OCI-LY3 (cell line): Measurements from ENCODE around the gene KCNJ8.

Source experiments
- H2AFZ ChIP-seq: fragments of 200-600, 300-600 bp; shearing (Covaris generic); 2 replicates; pipeline ENCODE4 v1.6.0; 2014; ENCODE audit warnings: antibody characterized with exemption, low read depth, low read length
- H3K27ac ChIP-seq: fragments of 200-600, 300-600 bp; sonication (generic); 2 replicates; pipeline ENCODE4 v1.5.1; 2014; ENCODE audit warnings: mild to moderate bottlenecking, low read length, moderate library complexity, mixed read lengths
- H3K27me3 ChIP-seq: fragments of 200-600, 300-600 bp; sonication (generic); 2 replicates; pipeline ENCODE4 v1.6.1; 2014; ENCODE audit warnings: low read depth, low read length, mixed read lengths
- H3K36me3 ChIP-seq: fragments of 200-600, 300-600 bp; sonication (generic); replicated peaks from 2 replicates; pipeline ENCODE3; 2014; ENCODE audit warnings: low read depth, low read length, mixed read lengths
- H3K4me1 ChIP-seq: fragments of 300-600, 200-600 bp; sonication (generic); 2 replicates; pipeline ENCODE4 v1.6.1; 2014; ENCODE audit warnings: low read length, mixed read lengths
- H3K4me2 ChIP-seq: fragments of 200-600, 300-600 bp; sonication (generic); 2 replicates; pipeline ENCODE4 v1.6.1; 2014; ENCODE audit warnings: low read length, mixed read lengths
- H3K4me3 ChIP-seq: fragments of 300-600, 200-600 bp; sonication (generic); 2 replicates; pipeline ENCODE4 v1.5.1; 2014; ENCODE audit warnings: antibody characterized with exemption, mild to moderate bottlenecking, low read length, moderate library complexity
- H3K79me2 ChIP-seq: fragments of 300-600, 200-600 bp; shearing (Covaris generic); 2 replicates; pipeline ENCODE4 v1.6.1; 2014; ENCODE audit warnings: mild to moderate bottlenecking, low read length, mixed read lengths
- H3K9ac ChIP-seq: fragments of 300-600, 200-600 bp; shearing (Covaris generic); 2 replicates; pipeline ENCODE4 v1.6.0; 2014; ENCODE audit warnings: mild to moderate bottlenecking, low read length, moderate library complexity
- H3K9me3 ChIP-seq: fragments of 200-600, 300-600 bp; shearing (Covaris generic); 2 replicates; pipeline ENCODE4 v1.6.1; 2014; ENCODE audit warnings: low read length, mixed read lengths; ENCODE audit not compliant: insufficient read depth
- H4K20me1 ChIP-seq: fragments of 200-600, 300-600 bp; sonication (generic); 2 replicates; pipeline ENCODE4 v1.6.1; 2016; ENCODE audit warnings: low read length, mixed read lengths; ENCODE audit not compliant: insufficient read depth
- EZH2phosphoT487 ChIP-seq: fragments of 200-600 bp; shearing (Covaris generic); IDR thresholded peaks from 2 replicates; pipeline ENCODE4 v1.6.1; 2018; ENCODE audit warnings: antibody characterized with exemption, mixed run types, low read depth
- TF ChIP-seq, protein P1 (sequence below): fragments of 200-600, 300-600 bp; sonication (generic); IDR thresholded peaks from 2 replicates; pipeline ENCODE4 v1.5.1; 2014; ENCODE audit warnings: antibody characterized with exemption, low read length, low read depth

The KCNJ8 gene

GRCh38 chr12:21818627-21819026 lies 44.1 kb upstream of the KCNJ8 start:
- Histone ChIP-seq H3K27me3 (no peaks in the 10 kb centered on the region), H3K36me3 (no peaks in the 10 kb centered on the region), H3K4me1 (no peaks in the 10 kb centered on the region), H3K27ac (no peak overlapping the region), H2AFZ (no peak overlapping the region), H3K79me2 (no peaks in the 10 kb centered on the region), H3K4me3 (no peak overlapping the region), H3K9ac (no peak overlapping the region), H3K9me3 (no peaks in the 10 kb centered on the region), H4K20me1 (no peaks in the 10 kb centered on the region), H3K4me2 (no peak overlapping the region)
- TF ChIP-seq EZH2phosphoT487, result no peak
- TF ChIP-seq, protein P1, sequence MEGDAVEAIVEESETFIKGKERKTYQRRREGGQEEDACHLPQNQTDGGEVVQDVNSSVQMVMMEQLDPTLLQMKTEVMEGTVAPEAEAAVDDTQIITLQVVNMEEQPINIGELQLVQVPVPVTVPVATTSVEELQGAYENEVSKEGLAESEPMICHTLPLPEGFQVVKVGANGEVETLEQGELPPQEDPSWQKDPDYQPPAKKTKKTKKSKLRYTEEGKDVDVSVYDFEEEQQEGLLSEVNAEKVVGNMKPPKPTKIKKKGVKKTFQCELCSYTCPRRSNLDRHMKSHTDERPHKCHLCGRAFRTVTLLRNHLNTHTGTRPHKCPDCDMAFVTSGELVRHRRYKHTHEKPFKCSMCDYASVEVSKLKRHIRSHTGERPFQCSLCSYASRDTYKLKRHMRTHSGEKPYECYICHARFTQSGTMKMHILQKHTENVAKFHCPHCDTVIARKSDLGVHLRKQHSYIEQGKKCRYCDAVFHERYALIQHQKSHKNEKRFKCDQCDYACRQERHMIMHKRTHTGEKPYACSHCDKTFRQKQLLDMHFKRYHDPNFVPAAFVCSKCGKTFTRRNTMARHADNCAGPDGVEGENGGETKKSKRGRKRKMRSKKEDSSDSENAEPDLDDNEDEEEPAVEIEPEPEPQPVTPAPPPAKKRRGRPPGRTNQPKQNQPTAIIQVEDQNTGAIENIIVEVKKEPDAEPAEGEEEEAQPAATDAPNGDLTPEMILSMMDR, result no peak

- H3K27ac ChIP-seq, result no peak overlapping the region
- no peak overlapping the region for H2AFZ ChIP-seq
- no peaks in the 10 kb centered on the region for H3K36me3 ChIP-seq
- H3K27me3 ChIP-seq, result no peaks in the 10 kb centered on the region
- H3K4me2 ChIP-seq, result no peak overlapping the region
- H3K4me3 ChIP-seq, result no peak overlapping the region
- H3K4me1 ChIP-seq, result no peaks in the 10 kb centered on the region
- H4K20me1 ChIP-seq, result no peaks in the 10 kb centered on the region
- TF ChIP-seq, protein P1, result no peak
- no peak for TF ChIP-seq EZH2phosphoT487
- H3K79me2 ChIP-seq, result no peaks in the 10 kb centered on the region
- H3K9me3 ChIP-seq, result no peaks in the 10 kb centered on the region
- no peak overlapping the region for H3K9ac ChIP-seq
Observed at GRCh38 chr12:21815306-21816062, 41.0 kb upstream of the KCNJ8 start.

- Histone ChIP-seq H3K79me2 (no peaks in the 10 kb centered on the region), H3K27me3 (no peaks in the 10 kb centered on the region), H3K27ac (no peak overlapping the region), H3K4me3 (no peak overlapping the region), H3K4me2 (no peak overlapping the region), H3K4me1 (no peaks in the 10 kb centered on the region), H3K36me3 (no peaks in the 10 kb centered on the region), H2AFZ (no peak overlapping the region), H4K20me1 (no peaks in the 10 kb centered on the region), H3K9ac (no peak overlapping the region), H3K9me3 (no peaks in the 10 kb centered on the region)
- TF ChIP-seq EZH2phosphoT487, result no peak
- TF ChIP-seq, protein P1, result no peak
Observed at GRCh38 chr12:21814814-21815213, 40.3 kb upstream of the KCNJ8 start.

DNA sequence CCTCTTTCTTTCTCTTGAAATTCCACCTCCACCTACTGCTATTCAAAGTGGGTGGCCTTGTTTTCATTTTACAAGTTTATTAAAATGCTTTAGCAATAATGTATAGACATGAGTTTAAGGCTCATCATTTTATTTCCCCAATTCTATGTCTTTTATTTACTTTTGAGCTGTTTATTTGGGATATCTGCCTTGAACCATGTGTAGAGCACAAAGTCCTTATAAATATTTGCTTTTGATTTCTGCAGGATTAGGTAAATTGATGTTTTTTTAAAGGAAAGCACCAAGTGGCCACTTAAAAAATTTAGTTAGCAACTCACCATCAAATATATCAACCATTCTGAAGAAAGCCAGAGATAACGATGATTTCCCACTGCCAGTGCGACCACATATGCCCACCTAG lies 39.8 kb upstream of the KCNJ8 start:
- Histone ChIP-seq H3K4me2 (no peak overlapping the region), H3K27me3 (no peaks in the 10 kb centered on the region), H3K9ac (no peak overlapping the region), H3K36me3 (no peaks in the 10 kb centered on the region), H3K27ac (no peak overlapping the region), H2AFZ (no peak overlapping the region), H4K20me1 (no peaks in the 10 kb centered on the region), H3K4me1 (no peaks in the 10 kb centered on the region), H3K9me3 (no peaks in the 10 kb centered on the region), H3K79me2 (no peaks in the 10 kb centered on the region), H3K4me3 (no peak overlapping the region)
- TF ChIP-seq EZH2phosphoT487, result no peak
- TF ChIP-seq, protein P1, result no peak
